ENCODE results near the gene IFIT1.
"Not testable (repeated sequence)": the region's sequence is repeated elsewhere in the genome, so short reads cannot be mapped to it uniquely, and the experiment has no call there.

Gene IFIT1

GRCh38 chr10:89442289-89442688 is 49.9 kb downstream of the IFIT1 start:
- Histone ChIP-seq H3F3A (ENCODE audit: low read depth) (no peaks in the 10 kb centered on the region), H3K27me3 (ENCODE audit: insufficient read depth, low read length, poor library complexity, severe bottlenecking) (no peaks in the 10 kb centered on the region), H2AFZ (ENCODE audit: low read length) (no peak overlapping the region), H3K4me2 (ENCODE audit: low read depth, low read length, poor library complexity, severe bottlenecking) (no peak overlapping the region), H3K4me3 (ENCODE audit: low read length, poor library complexity, severe bottlenecking) (no peak overlapping the region), H4K20me1 (ENCODE audit: insufficient read depth, low read length, poor library complexity, severe bottlenecking) (no peaks in the 10 kb centered on the region), H3K9me3 (ENCODE audit: insufficient read depth, low read depth, low read length) (no peaks in the 10 kb centered on the region), H3K9ac (ENCODE audit: low read depth, low read length, poor library complexity, severe bottlenecking) (no peak overlapping the region), H3K36me3 (ENCODE audit: insufficient read depth, low read length) (no peaks in the 10 kb centered on the region), H3K4me1 (ENCODE audit: insufficient read depth, low read length, poor library complexity, severe bottlenecking) (no peaks in the 10 kb centered on the region), H3K79me2 (ENCODE audit: insufficient read depth, low read length) (no peaks in the 10 kb centered on the region), H3K9me2 (replicated peaks; ENCODE audit: low read depth, low read length) (no peaks in the 10 kb centered on the region)
- no peak for TF ChIP-seq EZH2phosphoT487 (IDR thresholded peaks at IDR 0.05; ENCODE audit: borderline replicate concordance)
- TF ChIP-seq, protein P1, sequence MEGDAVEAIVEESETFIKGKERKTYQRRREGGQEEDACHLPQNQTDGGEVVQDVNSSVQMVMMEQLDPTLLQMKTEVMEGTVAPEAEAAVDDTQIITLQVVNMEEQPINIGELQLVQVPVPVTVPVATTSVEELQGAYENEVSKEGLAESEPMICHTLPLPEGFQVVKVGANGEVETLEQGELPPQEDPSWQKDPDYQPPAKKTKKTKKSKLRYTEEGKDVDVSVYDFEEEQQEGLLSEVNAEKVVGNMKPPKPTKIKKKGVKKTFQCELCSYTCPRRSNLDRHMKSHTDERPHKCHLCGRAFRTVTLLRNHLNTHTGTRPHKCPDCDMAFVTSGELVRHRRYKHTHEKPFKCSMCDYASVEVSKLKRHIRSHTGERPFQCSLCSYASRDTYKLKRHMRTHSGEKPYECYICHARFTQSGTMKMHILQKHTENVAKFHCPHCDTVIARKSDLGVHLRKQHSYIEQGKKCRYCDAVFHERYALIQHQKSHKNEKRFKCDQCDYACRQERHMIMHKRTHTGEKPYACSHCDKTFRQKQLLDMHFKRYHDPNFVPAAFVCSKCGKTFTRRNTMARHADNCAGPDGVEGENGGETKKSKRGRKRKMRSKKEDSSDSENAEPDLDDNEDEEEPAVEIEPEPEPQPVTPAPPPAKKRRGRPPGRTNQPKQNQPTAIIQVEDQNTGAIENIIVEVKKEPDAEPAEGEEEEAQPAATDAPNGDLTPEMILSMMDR (conservative IDR thresholded peaks at IDR 0.05; ENCODE audit: low read length): no peak

GRCh38 chr10:89444819-89445218 is 52.4 kb downstream of the IFIT1 start:
- not testable (repeated sequence) for H3K9me2 ChIP-seq (replicated peaks; ENCODE audit: low read depth, low read length); H3K4me2 ChIP-seq (ENCODE audit: low read depth, low read length, poor library complexity, severe bottlenecking); H3K4me1 ChIP-seq (ENCODE audit: insufficient read depth, low read length, poor library complexity, severe bottlenecking); H4K20me1 ChIP-seq (ENCODE audit: insufficient read depth, low read length, poor library complexity, severe bottlenecking); H3K9me3 ChIP-seq (ENCODE audit: insufficient read depth, low read depth, low read length); H3K27me3 ChIP-seq (ENCODE audit: insufficient read depth, low read length, poor library complexity, severe bottlenecking); H3K4me3 ChIP-seq (ENCODE audit: low read length, poor library complexity, severe bottlenecking); H3K36me3 ChIP-seq (ENCODE audit: insufficient read depth, low read length); H3K9ac ChIP-seq (ENCODE audit: low read depth, low read length, poor library complexity, severe bottlenecking); H3K79me2 ChIP-seq (ENCODE audit: insufficient read depth, low read length); H2AFZ ChIP-seq (ENCODE audit: low read length); H3F3A ChIP-seq (ENCODE audit: low read depth)

- Histone ChIP-seq H3K9me2 (replicated peaks; ENCODE audit: low read depth, low read length) (no peaks in the 10 kb centered on the region), H3K36me3 (ENCODE audit: insufficient read depth, low read length) (no peaks in the 10 kb centered on the region), H3K4me2 (ENCODE audit: low read depth, low read length, poor library complexity, severe bottlenecking) (no peak overlapping the region), H4K20me1 (ENCODE audit: insufficient read depth, low read length, poor library complexity, severe bottlenecking) (no peaks in the 10 kb centered on the region), H2AFZ (ENCODE audit: low read length) (no peak overlapping the region), H3K9ac (ENCODE audit: low read depth, low read length, poor library complexity, severe bottlenecking) (no peak overlapping the region), H3K27me3 (ENCODE audit: insufficient read depth, low read length, poor library complexity, severe bottlenecking) (no peaks in the 10 kb centered on the region), H3F3A (ENCODE audit: low read depth) (no peaks in the 10 kb centered on the region), H3K4me3 (ENCODE audit: low read length, poor library complexity, severe bottlenecking) (no peak overlapping the region), H3K9me3 (ENCODE audit: insufficient read depth, low read depth, low read length) (no peaks in the 10 kb centered on the region), H3K79me2 (ENCODE audit: insufficient read depth, low read length) (no peaks in the 10 kb centered on the region), H3K4me1 (ENCODE audit: insufficient read depth, low read length, poor library complexity, severe bottlenecking) (peaks cover 4% of the 10 kb centered on the region)
- no peak for TF ChIP-seq EZH2phosphoT487 (IDR thresholded peaks at IDR 0.05; ENCODE audit: borderline replicate concordance)
- TF ChIP-seq, protein P1 (conservative IDR thresholded peaks at IDR 0.05; ENCODE audit: low read length): no peak
These were observed 58.5 kb downstream of the IFIT1 start for GRCh38 chr10:89450901-89451300.

GRCh38 chr10:89452193-89452592 is 59.8 kb downstream of the IFIT1 start:
- Histone ChIP-seq H3K4me3 (ENCODE audit: low read length, poor library complexity, severe bottlenecking) (no peak overlapping the region), H3K4me2 (ENCODE audit: low read depth, low read length, poor library complexity, severe bottlenecking) (no peak overlapping the region)

More at GRCh38 chr10:89452193-89452592, 59.8 kb downstream of the IFIT1 start:
- H3K9ac ChIP-seq (ENCODE audit: low read depth, low read length, poor library complexity, severe bottlenecking): no peak overlapping the region
- no peaks in the 10 kb centered on the region for H3K79me2 ChIP-seq (ENCODE audit: insufficient read depth, low read length)
- peaks cover 4% of the 10 kb centered on the region for H3K4me1 ChIP-seq (ENCODE audit: insufficient read depth, low read length, poor library complexity, severe bottlenecking)
- H3K36me3 ChIP-seq (ENCODE audit: insufficient read depth, low read length): no peaks in the 10 kb centered on the region
- no peaks in the 10 kb centered on the region for H4K20me1 ChIP-seq (ENCODE audit: insufficient read depth, low read length, poor library complexity, severe bottlenecking)
- H3F3A ChIP-seq (ENCODE audit: low read depth): no peaks in the 10 kb centered on the region
- H3K27me3 ChIP-seq (ENCODE audit: insufficient read depth, low read length, poor library complexity, severe bottlenecking): no peaks in the 10 kb centered on the region
- no peaks in the 10 kb centered on the region for H3K9me3 ChIP-seq (ENCODE audit: insufficient read depth, low read depth, low read length)
- no peaks in the 10 kb centered on the region for H3K9me2 ChIP-seq (replicated peaks; ENCODE audit: low read depth, low read length)
- H2AFZ ChIP-seq (ENCODE audit: low read length): peak overlapping the region; percentile 71
- TF ChIP-seq EZH2phosphoT487 (IDR thresholded peaks at IDR 0.05; ENCODE audit: borderline replicate concordance): no peak
- TF ChIP-seq, protein P1 (conservative IDR thresholded peaks at IDR 0.05; ENCODE audit: low read length): no peak
